Body of pancreas (tissue), 4 donors: ENCODE measurements around the gene COA8. TPM values are rescaled to one million over a fixed set of nuclear protein-coding genes. Genes with fewer than 3 reads are reported as not detected.
A peak's percentile ranks its signal among the peaks of the same experiment; 100 is the strongest.

Experiments
- ATAC-seq: fragments of 150-250 bp; one replicate; pipeline ENCODE4 v1.9.1; 2016
- DNase-seq, 4 donors: peaks; one replicate each; pipeline ENCODE4 v3.0.0-alpha.2; 2019
- H3K27ac ChIP-seq, 4 donors: fragments of 200-600 bp; sonication (generic); 1 replicate in 3 of 4; 2 replicates in 1 of 4; pipeline versions ENCODE4 v1.5.1 to v1.6.1; 2016 to 2019; ENCODE audit warnings: mild to moderate bottlenecking in 1 of 4, mixed read lengths in 1 of 4, moderate library complexity in 1 of 4
- H3K27me3 ChIP-seq, 2 donors: fragments of 200-600 bp; sonication (generic); one replicate each; pipeline ENCODE4 v1.6.0; 2016; ENCODE audit warnings: mild to moderate bottlenecking in 1 of 2
- H3K36me3 ChIP-seq, 2 donors: fragments of 200-600 bp; sonication (generic); replicated peaks in 1 of 2; 2 replicates each; pipeline ENCODE4 v1.5.1; 2016; ENCODE audit warnings: low read depth in 2 of 2; ENCODE audit not compliant: insufficient read depth in 1 of 2
- H3K4me1 ChIP-seq: fragments of 200-600 bp; sonication (generic); one replicate; pipeline ENCODE4 v1.6.0; 2016
- H3K4me3 ChIP-seq, 2 donors: fragments of 200-600 bp; sonication (generic); 1 replicate in 1 of 2; 2 replicates in 1 of 2; pipeline ENCODE4 v1.5.1; 2016 to 2019
- H3K9me3 ChIP-seq, 3 donors: fragments of 200-600 bp; sonication (generic); 1 replicate in 2 of 3; 2 replicates in 1 of 3; pipeline ENCODE4 v1.5.1; 2016
- CTCF ChIP-seq, 7 experiments: fragments of 450-650 bp in 4 of 7; fragments of 200-600 bp in 3 of 7; sonication (generic) in 3 of 7; IDR thresholded peaks; one replicate each; pipeline ENCODE4 v1.5.1; 2016 to 2019; ENCODE audit warnings: antibody characterized with exemption in 7 of 7
- POLR2A ChIP-seq, 3 donors: fragments of 450-650 bp; IDR thresholded peaks; one replicate each; pipeline ENCODE4 v1.6.1; 2016; ENCODE audit warnings: antibody characterized with exemption in 3 of 3, mild to moderate bottlenecking in 2 of 3
- WGBS, 2 donors: methylation state at CpG; one replicate each; pipeline ENCODE4 v1.1.5; 2017; 5-methylcytosine and 5-hydroxymethylcytosine counted together
- intact Hi-C: fragments of 100-400 bp; cut with DNase I; formaldehyde crosslinking; loops from one replicate; pipeline ENCODE4 v1.15.1; 2023
- total RNA-seq, 2 donors: library from RNA; depleted of rRNA; stranded (reverse); fragments of >200 nt; gene quantifications; one replicate each; pipeline ENCODE4 v1.1.0, GENCODE V29; 2016

COA8 gene
- total RNA-seq, 2 donors from 2014 or later, result 15.2 to 32.2 TPM

- Histone ChIP-seq H3K36me3 (no peaks in the 10 kb centered on the region), H3K27me3 (no peaks in the 10 kb centered on the region), H3K4me3 (no peak overlapping the region), H3K9me3 (no peaks in the 10 kb centered on the region), H3K27ac (no peak overlapping the region), H3K4me1 (no peaks in the 10 kb centered on the region)
- no peak for ATAC-seq
- intact Hi-C loops, result no loop called here
- 72 to 78% methylated on average over 16 to 17 of the region's 17 CpGs for WGBS, 2 donors
- no peak for DNase-seq
- TF ChIP-seq POLR2A (IDR thresholded peaks at IDR 0.05) (no peak), CTCF (IDR thresholded peaks at IDR 0.05) (no peak)
Measured at GRCh38 chr14:103616635-103617300, 54.0 kb downstream of the COA8 start.

- Histone ChIP-seq H3K27me3 (no peaks in the 10 kb centered on the region), H3K4me3 (no peak overlapping the region), H3K27ac (no peak overlapping the region), H3K9me3 (no peaks in the 10 kb centered on the region), H3K4me1 (no peaks in the 10 kb centered on the region), H3K36me3 (no peaks in the 10 kb centered on the region)
- intact Hi-C loops, result no loop called here
- TF ChIP-seq POLR2A (IDR thresholded peaks at IDR 0.05) (no peak), CTCF (IDR thresholded peaks at IDR 0.05) (no peak)
- no peak for DNase-seq
- 74 to 78% methylated on average over 5 of the region's 5 CpGs for WGBS, 2 donors
- no peak for ATAC-seq
Measured at GRCh38 chr14:103619057-103619456, 56.3 kb downstream of the COA8 start.

- H3K9me3 ChIP-seq, result no peaks in the 10 kb centered on the region
- WGBS, 2 donors, result 48 to 55% methylated on average over 5 of the region's 5 CpGs
- no peak for DNase-seq
- no peak for ATAC-seq
- intact Hi-C loops, result no loop called here
- TF ChIP-seq POLR2A (IDR thresholded peaks at IDR 0.05) (no peak), CTCF (IDR thresholded peaks at IDR 0.05) (no peak)
- H3K27me3 ChIP-seq, result no peaks in the 10 kb centered on the region
- no peaks in the 10 kb centered on the region for H3K4me1 ChIP-seq
- no peak overlapping the region for H3K4me3 ChIP-seq
- no peaks in the 10 kb centered on the region for H3K36me3 ChIP-seq
- H3K27ac ChIP-seq, result no peak overlapping the region
Measured at GRCh38 chr14:103621860-103622259, 59.1 kb downstream of the COA8 start.

GRCh38 chr14:103623308-103623707, 60.5 kb downstream of the COA8 start:
- Histone ChIP-seq H3K27me3 (no peaks in the 10 kb centered on the region), H3K4me1 (peaks cover 8% of the 10 kb centered on the region), H3K9me3 (no peaks in the 10 kb centered on the region), H3K27ac (no peak overlapping the region), H3K4me3 (no peak overlapping the region), H3K36me3 (no peaks in the 10 kb centered on the region)
- DNase-seq, result no peak
- no peak for ATAC-seq
- no peak for TF ChIP-seq POLR2A (IDR thresholded peaks at IDR 0.05)
- TF ChIP-seq CTCF (IDR thresholded peaks at IDR 0.05), result no peak
- intact Hi-C loops, result no loop called here
- 77 to 87% methylated on average over 4 of the region's 4 CpGs for WGBS, 2 donors

GRCh38 chr14:103623883-103624482, 61.2 kb downstream of the COA8 start:
- DNase-seq, result peak in 2 of 4 donors; percentile 15 to 20
- no peak overlapping the region for H3K27ac ChIP-seq
- TF ChIP-seq CTCF (IDR thresholded peaks at IDR 0.05), result no peak
- WGBS, 2 donors, result 58 to 63% methylated on average over 7 to 16 of the region's 16 CpGs
- no peaks in the 10 kb centered on the region for H3K27me3 ChIP-seq
- H3K4me3 ChIP-seq, result no peak overlapping the region
- H3K4me1 ChIP-seq, result peaks cover 10% of the 10 kb centered on the region
- intact Hi-C loops, result no loop called here
- no peaks in the 10 kb centered on the region for H3K9me3 ChIP-seq
- no peaks in the 10 kb centered on the region for H3K36me3 ChIP-seq
- ATAC-seq, result no peak
